ENCODE data around the gene GNPTAB.
"Not testable (repeated sequence)": the region's sequence is repeated elsewhere in the genome, so short reads cannot be mapped to it uniquely, and the experiment has no call there.

The GNPTAB gene

GRCh38 chr12:101734482-101734881, 96.3 kb downstream of the GNPTAB start:
- not testable (repeated sequence) for H3K27me3 Mint-ChIP-seq (ENCODE audit: low read depth); H3K27ac Mint-ChIP-seq; H3K4me3 Mint-ChIP-seq; H3K9me3 Mint-ChIP-seq; H3K36me3 Mint-ChIP-seq (ENCODE audit: low read depth); H3K4me1 Mint-ChIP-seq (ENCODE audit: low read depth)

GRCh38 chr12:101733166-101733565, 97.6 kb downstream of the GNPTAB start:
- Mint-ChIP-seq H3K4me1 (ENCODE audit: low read depth) (no peaks in the 10 kb centered on the region), H3K27ac (no peak overlapping the region), H3K36me3 (ENCODE audit: low read depth) (no peaks in the 10 kb centered on the region), H3K9me3 (no peaks in the 10 kb centered on the region), H3K4me3 (no peak overlapping the region), H3K27me3 (ENCODE audit: low read depth) (no peaks in the 10 kb centered on the region)

GRCh38 chr12:101732318-101732717, 98.4 kb downstream of the GNPTAB start:
- Mint-ChIP-seq H3K27me3 (ENCODE audit: low read depth) (no peaks in the 10 kb centered on the region), H3K4me3 (no peak overlapping the region), H3K9me3 (no peaks in the 10 kb centered on the region), H3K27ac (no peak overlapping the region), H3K4me1 (ENCODE audit: low read depth) (no peaks in the 10 kb centered on the region), H3K36me3 (ENCODE audit: low read depth) (no peaks in the 10 kb centered on the region)

GRCh38 chr12:101729842-101730241, 100.9 kb downstream of the GNPTAB start:
- Mint-ChIP-seq H3K36me3 (ENCODE audit: low read depth) (no peaks in the 10 kb centered on the region), H3K27me3 (ENCODE audit: low read depth) (no peaks in the 10 kb centered on the region), H3K4me1 (ENCODE audit: low read depth) (peaks cover 4% of the 10 kb centered on the region), H3K4me3 (no peak overlapping the region), H3K9me3 (no peaks in the 10 kb centered on the region), H3K27ac (no peak overlapping the region)

- no peaks in the 10 kb centered on the region for H3K27me3 Mint-ChIP-seq (ENCODE audit: low read depth)
- H3K9me3 Mint-ChIP-seq: no peaks in the 10 kb centered on the region
- no peak overlapping the region for H3K27ac Mint-ChIP-seq
- H3K4me1 Mint-ChIP-seq (ENCODE audit: low read depth): peaks cover 4% of the 10 kb centered on the region
- H3K36me3 Mint-ChIP-seq (ENCODE audit: low read depth): no peaks in the 10 kb centered on the region
- no peak overlapping the region for H3K4me3 Mint-ChIP-seq
Observed at GRCh38 chr12:101727098-101727497, 103.7 kb downstream of the GNPTAB start.

GRCh38 chr12:101722392-101722791, 108.4 kb downstream of the GNPTAB start:
- Mint-ChIP-seq H3K27ac (no peak overlapping the region), H3K4me1 (ENCODE audit: low read depth) (peaks cover 4% of the 10 kb centered on the region), H3K4me3 (no peak overlapping the region), H3K27me3 (ENCODE audit: low read depth) (no peaks in the 10 kb centered on the region), H3K36me3 (ENCODE audit: low read depth) (peaks cover 2% of the 10 kb centered on the region), H3K9me3 (no peaks in the 10 kb centered on the region)

GRCh38 chr12:101720118-101720517, 110.6 kb downstream of the GNPTAB start:
- no peak overlapping the region for H3K4me3 Mint-ChIP-seq
- H3K4me1 Mint-ChIP-seq (ENCODE audit: low read depth): no peaks in the 10 kb centered on the region
- H3K27me3 Mint-ChIP-seq (ENCODE audit: low read depth): no peaks in the 10 kb centered on the region
- no peak overlapping the region for H3K27ac Mint-ChIP-seq
- no peaks in the 10 kb centered on the region for H3K9me3 Mint-ChIP-seq
- H3K36me3 Mint-ChIP-seq (ENCODE audit: low read depth): peaks cover 2% of the 10 kb centered on the region

- H3K4me3 Mint-ChIP-seq: no peak overlapping the region
- no peaks in the 10 kb centered on the region for H3K9me3 Mint-ChIP-seq
- peaks cover 2% of the 10 kb centered on the region for H3K36me3 Mint-ChIP-seq (ENCODE audit: low read depth)
- H3K27ac Mint-ChIP-seq: no peak overlapping the region
- H3K4me1 Mint-ChIP-seq (ENCODE audit: low read depth): no peaks in the 10 kb centered on the region
- no peaks in the 10 kb centered on the region for H3K27me3 Mint-ChIP-seq (ENCODE audit: low read depth)
Observed at GRCh38 chr12:101719566-101719965, 111.2 kb downstream of the GNPTAB start.

GRCh38 chr12:101714877-101715444, 115.8 kb downstream of the GNPTAB start:
- H3K4me3 Mint-ChIP-seq: no peak overlapping the region
- H3K9me3 Mint-ChIP-seq: no peaks in the 10 kb centered on the region
- no peak overlapping the region for H3K27ac Mint-ChIP-seq
- peaks cover 3% of the 10 kb centered on the region for H3K27me3 Mint-ChIP-seq (ENCODE audit: low read depth)
- H3K4me1 Mint-ChIP-seq (ENCODE audit: low read depth): peaks cover 2% of the 10 kb centered on the region
- no peaks in the 10 kb centered on the region for H3K36me3 Mint-ChIP-seq (ENCODE audit: low read depth)

- Mint-ChIP-seq H3K27ac (no peak overlapping the region), H3K36me3 (ENCODE audit: low read depth) (no peaks in the 10 kb centered on the region), H3K4me3 (no peak overlapping the region), H3K9me3 (no peaks in the 10 kb centered on the region), H3K27me3 (ENCODE audit: low read depth) (peaks cover 3% of the 10 kb centered on the region), H3K4me1 (ENCODE audit: low read depth) (peaks cover 6% of the 10 kb centered on the region)
Observed at GRCh38 chr12:101713930-101714329, 116.8 kb downstream of the GNPTAB start.

GRCh38 chr12:101713059-101713682, 117.6 kb downstream of the GNPTAB start:
- Mint-ChIP-seq H3K36me3 (ENCODE audit: low read depth) (no peaks in the 10 kb centered on the region), H3K9me3 (no peaks in the 10 kb centered on the region), H3K27ac (no peak overlapping the region), H3K4me3 (no peak overlapping the region), H3K4me1 (ENCODE audit: low read depth) (peaks cover 6% of the 10 kb centered on the region), H3K27me3 (ENCODE audit: low read depth) (peaks cover 3% of the 10 kb centered on the region)

GRCh38 chr12:101710288-101710687, 120.5 kb downstream of the GNPTAB start:
- Mint-ChIP-seq H3K4me3 (no peak overlapping the region), H3K36me3 (ENCODE audit: low read depth) (no peaks in the 10 kb centered on the region), H3K9me3 (no peaks in the 10 kb centered on the region), H3K27me3 (ENCODE audit: low read depth) (peaks cover 3% of the 10 kb centered on the region), H3K27ac (no peak overlapping the region), H3K4me1 (ENCODE audit: low read depth) (peaks cover 6% of the 10 kb centered on the region)

- Mint-ChIP-seq H3K9me3 (no peaks in the 10 kb centered on the region), H3K4me1 (ENCODE audit: low read depth) (peaks cover 6% of the 10 kb centered on the region), H3K27ac (no peak overlapping the region), H3K27me3 (ENCODE audit: low read depth) (peaks cover 3% of the 10 kb centered on the region), H3K4me3 (no peak overlapping the region), H3K36me3 (ENCODE audit: low read depth) (no peaks in the 10 kb centered on the region)
Observed at GRCh38 chr12:101707131-101707782, 123.5 kb downstream of the GNPTAB start.

- Mint-ChIP-seq H3K9me3 (no peaks in the 10 kb centered on the region), H3K4me1 (ENCODE audit: low read depth) (peaks cover 6% of the 10 kb centered on the region), H3K27me3 (ENCODE audit: low read depth) (peaks cover 6% of the 10 kb centered on the region), H3K27ac (no peak overlapping the region), H3K36me3 (ENCODE audit: low read depth) (no peaks in the 10 kb centered on the region), H3K4me3 (no peak overlapping the region)
Observed at GRCh38 chr12:101706403-101706802, 124.4 kb downstream of the GNPTAB start.

GRCh38 chr12:101703487-101703886, 127.3 kb downstream of the GNPTAB start:
- H3K4me1 Mint-ChIP-seq (ENCODE audit: low read depth): peaks cover 3% of the 10 kb centered on the region
- H3K9me3 Mint-ChIP-seq: no peaks in the 10 kb centered on the region
- H3K4me3 Mint-ChIP-seq: no peak overlapping the region
- H3K36me3 Mint-ChIP-seq (ENCODE audit: low read depth): no peaks in the 10 kb centered on the region
- H3K27ac Mint-ChIP-seq: no peak overlapping the region
- H3K27me3 Mint-ChIP-seq (ENCODE audit: low read depth): peaks cover 14% of the 10 kb centered on the region

All from T-helper 1 cell treated with Interleukin-12 subunit alpha and Interleukin-12 subunit beta and Interleukin-4 antibody, amounts not matched to agents 30 μg/mL and 1 μg/mL, for 36 hours (primary cell).